ENCODE data around the gene GFRA4.

The GFRA4 gene

GRCh38 chr20:3694864-3695263, 31.7 kb upstream of the GFRA4 start:
- DNase-seq (ENCODE audit: low read depth in 2 of 2), result no peak

GRCh38 chr20:3693376-3693775, 30.2 kb upstream of the GFRA4 start:
- no peak for DNase-seq (ENCODE audit: low read depth in 2 of 2)

GRCh38 chr20:3692706-3693294, 29.6 kb upstream of the GFRA4 start:
- DNase-seq (ENCODE audit: low read depth in 2 of 2), result no peak

- no peak for DNase-seq (ENCODE audit: low read depth in 2 of 2)
Observed at GRCh38 chr20:3691897-3692296, 28.7 kb upstream of the GFRA4 start.

DNA sequence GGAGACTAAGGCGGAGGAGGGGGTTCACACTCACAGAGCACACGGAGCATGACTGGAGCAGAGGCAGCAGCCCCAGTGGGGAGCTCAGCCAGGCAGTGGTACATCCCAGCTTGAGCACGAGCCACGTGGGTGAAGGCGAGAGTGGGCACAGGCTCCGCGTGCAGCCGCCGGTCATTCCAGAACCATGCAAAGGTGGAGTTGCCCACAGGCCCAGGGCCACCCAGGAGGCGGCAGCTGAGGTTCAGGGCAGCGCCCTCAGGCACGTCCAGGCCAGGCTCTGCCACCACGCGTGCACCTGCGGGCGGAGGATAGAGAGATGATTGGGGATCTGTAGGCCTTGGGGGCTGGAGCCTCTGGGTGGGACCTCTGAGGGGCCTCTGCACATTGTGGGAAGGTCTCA, 28.1 kb upstream of the GFRA4 start:
- DNase-seq (ENCODE audit: low read depth in 2 of 2), result no peak

- DNase-seq (ENCODE audit: low read depth in 2 of 2), result no peak
Observed at GRCh38 chr20:3690413-3690812, 27.2 kb upstream of the GFRA4 start.

- DNase-seq (ENCODE audit: low read depth in 2 of 2), result no peak
Observed at GRCh38 chr20:3689978-3690377, 26.8 kb upstream of the GFRA4 start.

GRCh38 chr20:3687655-3688054, 24.5 kb upstream of the GFRA4 start:
- no peak for DNase-seq (ENCODE audit: low read depth in 2 of 2)

GRCh38 chr20:3686867-3687321, 23.7 kb upstream of the GFRA4 start:
- DNase-seq (ENCODE audit: low read depth in 2 of 2), result no peak

GRCh38 chr20:3686421-3686820, 23.2 kb upstream of the GFRA4 start:
- no peak for DNase-seq (ENCODE audit: low read depth in 2 of 2)

DNA sequence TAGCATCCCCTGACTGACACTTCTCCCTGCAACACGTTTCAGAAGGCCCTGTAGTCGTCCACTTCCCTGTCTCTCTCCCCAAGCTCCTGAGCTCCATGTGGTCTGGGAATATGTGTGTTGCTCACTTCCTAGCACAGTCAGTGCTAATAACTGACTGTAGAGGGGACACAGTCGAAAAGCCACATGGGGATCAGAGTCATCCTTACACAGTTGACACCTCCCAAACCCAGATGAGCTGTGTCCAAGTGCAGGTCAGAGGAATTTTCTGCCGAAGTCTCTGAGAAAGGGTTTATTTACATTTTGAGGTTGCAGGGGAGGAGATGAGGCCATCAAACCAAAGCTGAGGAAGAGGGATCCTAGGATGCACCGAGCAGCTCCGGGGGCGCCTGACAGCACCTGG, 22.1 kb upstream of the GFRA4 start:
- no peak for DNase-seq (ENCODE audit: low read depth in 2 of 2)

- no peak for DNase-seq (ENCODE audit: low read depth in 2 of 2)
Observed at GRCh38 chr20:3681931-3682781, 19.0 kb upstream of the GFRA4 start, which contains the start of gene ADAM33. TSS of gene ADAM33 (minus strand) at chr20:3682010. CDS start at chr20:3682004, 6 bp downstream.

- DNase-seq (ENCODE audit: low read depth in 2 of 2), result no peak
Observed at GRCh38 chr20:3681352-3681930, 18.2 kb upstream of the GFRA4 start.

DNA sequence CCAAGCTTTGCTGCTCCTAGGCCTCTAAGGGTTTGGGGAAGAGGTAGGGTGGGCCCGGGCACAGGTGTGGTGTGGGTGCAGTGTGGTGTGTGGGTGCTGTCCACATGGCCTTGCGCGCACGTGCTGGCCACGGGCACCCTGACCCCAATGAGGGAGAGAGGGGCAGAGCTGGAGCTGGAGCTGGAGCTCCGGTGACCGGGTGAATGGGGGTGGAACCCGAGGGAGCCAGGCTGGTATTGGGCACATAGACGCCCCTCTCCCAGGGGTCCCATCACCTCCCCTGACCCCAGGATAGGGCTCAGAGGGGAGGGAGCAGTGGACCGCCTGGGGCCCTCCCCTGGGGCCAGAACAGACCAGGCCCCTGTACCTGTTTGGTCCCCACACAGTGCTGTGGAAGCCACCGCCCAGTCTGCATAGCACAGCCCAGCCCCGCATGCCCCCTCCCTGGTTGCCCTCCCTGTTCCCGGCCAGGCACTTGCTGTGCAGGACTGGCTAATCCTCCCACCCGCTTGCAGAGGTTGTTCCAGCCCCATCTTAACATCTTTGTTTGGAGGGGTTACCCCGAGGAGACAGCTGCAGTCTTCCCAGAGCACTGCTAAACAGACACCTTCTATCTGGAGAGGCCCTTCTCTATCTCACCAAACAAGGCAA, 17.6 kb upstream of the GFRA4 start:
- no peak for DNase-seq (ENCODE audit: low read depth in 2 of 2)

- DNase-seq (ENCODE audit: low read depth in 2 of 2), result no peak
Observed at GRCh38 chr20:3679749-3680700, 16.8 kb upstream of the GFRA4 start.

DNA sequence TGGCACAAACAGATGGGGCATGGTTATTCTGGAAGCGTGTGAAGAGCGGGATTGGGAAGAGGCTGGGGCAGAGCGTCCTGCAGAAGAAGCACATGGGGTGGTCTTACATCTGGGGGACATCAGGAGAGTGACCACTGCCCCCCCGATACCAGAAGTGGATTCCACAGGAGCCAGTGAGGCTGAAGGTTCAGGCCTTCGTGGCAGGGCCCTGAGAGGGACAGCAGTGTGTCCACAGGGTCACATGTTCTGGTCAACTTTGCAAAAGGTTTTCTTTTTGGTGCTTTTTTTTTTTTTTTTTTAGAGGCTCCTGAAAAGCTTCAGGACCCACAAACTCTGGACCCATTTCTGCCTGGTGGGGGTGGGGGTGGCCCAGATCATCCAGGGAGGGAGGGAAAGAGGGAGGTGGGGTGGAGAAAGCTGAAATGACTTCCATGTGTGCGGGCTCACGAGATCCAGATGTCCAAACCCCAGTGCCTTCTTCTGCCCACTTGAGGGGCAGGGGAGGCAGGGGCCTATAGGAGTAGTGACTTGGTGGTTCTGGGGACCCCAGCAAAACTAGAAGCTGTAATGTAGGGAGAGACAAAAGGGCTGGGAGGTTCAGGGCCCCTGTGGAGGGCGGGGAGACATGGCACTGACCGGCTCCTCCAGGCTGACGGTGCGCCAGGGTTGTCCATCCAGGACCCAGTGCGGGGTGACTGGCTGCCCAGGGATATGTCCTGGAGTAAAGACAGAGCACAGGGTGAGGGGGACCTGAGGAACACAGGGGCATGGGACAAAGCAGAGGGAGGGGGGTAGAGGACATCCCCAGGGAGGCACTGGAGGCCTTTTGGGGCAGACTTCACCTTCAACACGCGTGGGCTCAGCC, 15.9 kb upstream of the GFRA4 start:
- no peak for DNase-seq (ENCODE audit: low read depth in 2 of 2)

- DNase-seq (ENCODE audit: low read depth in 2 of 2), result no peak
Observed at GRCh38 chr20:3678198-3678597, 15.0 kb upstream of the GFRA4 start.

GRCh38 chr20:3677733-3678132, 14.5 kb upstream of the GFRA4 start:
- DNase-seq (ENCODE audit: low read depth in 2 of 2), result no peak

DNA sequence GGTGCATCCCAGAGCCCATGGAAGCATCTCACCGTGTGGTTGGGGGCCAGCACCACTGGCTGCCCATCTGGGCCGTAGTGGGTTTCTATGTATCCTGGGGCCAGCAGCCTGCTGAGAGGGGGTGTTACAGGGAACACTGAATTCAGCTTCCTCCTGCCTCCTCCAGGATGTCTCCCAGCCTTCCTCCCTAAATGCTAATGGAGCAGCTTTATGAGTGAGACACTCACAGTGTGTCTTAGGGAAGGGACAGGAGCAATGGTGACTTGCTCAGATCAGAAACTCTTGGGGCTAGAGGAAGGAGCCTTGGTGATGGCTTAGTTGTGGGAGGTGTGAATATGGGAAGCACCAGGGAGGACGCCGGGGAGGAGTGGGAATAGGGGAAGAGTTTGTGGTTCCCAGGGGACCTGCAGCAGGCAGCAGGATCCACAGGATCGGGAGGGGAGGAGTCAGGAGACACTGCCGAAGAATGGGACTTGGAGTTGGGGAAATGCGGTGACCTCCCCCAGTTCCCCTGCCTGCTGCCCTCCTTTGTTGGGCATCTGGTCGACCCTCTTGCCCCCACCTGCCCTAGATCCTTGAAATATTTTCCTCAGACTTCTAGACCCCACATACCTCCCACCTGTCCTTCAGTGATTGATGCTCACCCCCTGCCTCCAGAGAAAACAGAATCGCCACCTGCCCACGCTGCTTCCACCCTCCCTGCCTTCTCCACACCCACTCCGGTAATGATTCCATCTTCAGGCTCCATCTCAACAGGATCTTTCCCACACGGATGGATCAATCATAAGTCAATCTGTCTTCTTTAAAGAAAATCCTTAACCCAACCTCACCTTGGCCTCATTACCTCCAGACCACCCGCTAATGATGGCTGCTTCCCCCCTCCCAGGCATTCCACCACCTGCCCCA, 12.0 kb upstream of the GFRA4 start:
- DNase-seq (ENCODE audit: low read depth in 2 of 2), result no peak
